ENCODE data around the gene JUN.
A peak's percentile ranks its signal among the peaks of the same experiment; 100 is the strongest.

JUN gene

DNA sequence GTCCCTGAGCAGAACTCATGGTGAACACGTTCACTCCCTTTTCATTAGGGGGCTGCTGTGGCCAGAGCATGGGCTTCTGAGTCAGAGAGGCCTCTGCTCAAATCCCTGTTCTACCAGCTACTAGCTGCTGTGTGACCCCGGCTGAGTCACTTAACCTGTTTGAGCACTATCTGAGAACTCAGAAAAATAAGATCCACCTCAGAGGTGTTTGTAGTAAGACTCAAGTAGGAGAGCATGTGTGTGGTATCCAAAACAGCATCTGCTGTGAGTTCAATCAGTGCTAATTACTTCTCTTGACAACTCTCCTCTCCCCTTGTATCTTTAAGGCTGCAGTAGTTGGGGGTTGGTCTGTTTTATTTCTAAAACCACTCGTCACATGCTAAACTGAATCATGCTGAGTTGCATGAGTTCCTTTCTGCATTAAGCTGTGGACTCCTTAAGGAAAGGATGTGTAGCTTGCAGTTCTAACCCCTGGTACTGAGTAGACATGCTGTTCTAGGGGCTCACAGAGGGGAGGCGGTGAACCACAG is 39.7 kb upstream of the JUN start:
- no peak overlapping the region for H3K4me3 ChIP-seq (replicated peaks; ENCODE audit: low read depth, low read length)
- peak; percentile 62 for DNase-seq (ENCODE audit: extremely low read depth, low read depth)
- TF ChIP-seq, protein P1, sequence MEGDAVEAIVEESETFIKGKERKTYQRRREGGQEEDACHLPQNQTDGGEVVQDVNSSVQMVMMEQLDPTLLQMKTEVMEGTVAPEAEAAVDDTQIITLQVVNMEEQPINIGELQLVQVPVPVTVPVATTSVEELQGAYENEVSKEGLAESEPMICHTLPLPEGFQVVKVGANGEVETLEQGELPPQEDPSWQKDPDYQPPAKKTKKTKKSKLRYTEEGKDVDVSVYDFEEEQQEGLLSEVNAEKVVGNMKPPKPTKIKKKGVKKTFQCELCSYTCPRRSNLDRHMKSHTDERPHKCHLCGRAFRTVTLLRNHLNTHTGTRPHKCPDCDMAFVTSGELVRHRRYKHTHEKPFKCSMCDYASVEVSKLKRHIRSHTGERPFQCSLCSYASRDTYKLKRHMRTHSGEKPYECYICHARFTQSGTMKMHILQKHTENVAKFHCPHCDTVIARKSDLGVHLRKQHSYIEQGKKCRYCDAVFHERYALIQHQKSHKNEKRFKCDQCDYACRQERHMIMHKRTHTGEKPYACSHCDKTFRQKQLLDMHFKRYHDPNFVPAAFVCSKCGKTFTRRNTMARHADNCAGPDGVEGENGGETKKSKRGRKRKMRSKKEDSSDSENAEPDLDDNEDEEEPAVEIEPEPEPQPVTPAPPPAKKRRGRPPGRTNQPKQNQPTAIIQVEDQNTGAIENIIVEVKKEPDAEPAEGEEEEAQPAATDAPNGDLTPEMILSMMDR (IDR thresholded peaks at IDR 0.05; ENCODE audit: low read depth, low read length, missing control alignments) = peak; percentile 10

DNA sequence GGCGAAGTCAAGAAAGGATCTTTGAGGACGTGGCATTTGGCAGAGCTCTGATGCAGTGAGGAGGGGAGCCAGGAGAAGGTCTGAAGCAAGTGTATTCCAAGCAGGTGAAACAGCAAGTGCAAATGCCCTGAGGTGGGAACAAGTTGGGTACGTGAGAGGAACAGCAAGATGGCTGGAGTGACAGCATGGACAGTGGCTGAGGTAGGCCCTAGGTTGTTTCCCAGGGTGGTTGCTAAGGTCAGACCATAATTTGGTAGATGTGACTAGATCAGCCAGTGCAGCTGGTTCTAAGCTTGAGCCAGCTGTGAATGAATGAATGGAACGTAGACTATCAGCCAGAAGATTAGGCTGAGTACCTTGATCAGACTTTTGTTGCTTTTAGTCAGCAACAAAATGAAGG is 37.5 kb upstream of the JUN start:
- no peak for DNase-seq (ENCODE audit: extremely low read depth, low read depth)
- H3K4me3 ChIP-seq (replicated peaks; ENCODE audit: low read depth, low read length) = no peak overlapping the region
- TF ChIP-seq, protein P1 (IDR thresholded peaks at IDR 0.05; ENCODE audit: low read depth, low read length, missing control alignments) = no peak

- no peak for DNase-seq (ENCODE audit: extremely low read depth, low read depth)
Observed at GRCh38 chr1:58818976-58819375, 35.1 kb upstream of the JUN start.

DNA sequence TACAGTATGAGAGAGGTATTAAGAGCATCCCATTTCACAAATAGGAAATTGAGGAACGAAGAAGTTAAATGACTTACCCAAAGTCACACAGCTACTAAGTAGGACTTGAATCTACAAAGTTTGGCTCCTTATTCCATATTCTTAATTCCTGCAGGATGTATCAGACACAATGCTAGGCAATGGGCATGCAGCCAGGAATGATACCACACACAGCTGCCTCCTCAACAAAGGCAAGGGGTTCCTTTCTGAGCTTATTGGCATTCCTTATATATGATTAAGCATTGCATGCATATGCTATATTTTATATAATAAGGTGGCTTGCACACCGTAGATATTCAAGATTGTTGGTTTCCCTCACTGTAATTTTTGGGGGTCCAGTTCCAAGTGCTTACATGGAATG is 34.2 kb upstream of the JUN start:
- peak; percentile 65 for DNase-seq (ENCODE audit: extremely low read depth, low read depth)
- TF ChIP-seq, protein P1 (IDR thresholded peaks at IDR 0.05; ENCODE audit: low read depth, low read length, missing control alignments) = no peak

More at GRCh38 chr1:58818976-58819375, 35.1 kb upstream of the JUN start:
- TF ChIP-seq, protein P1 (IDR thresholded peaks at IDR 0.05; ENCODE audit: low read depth, low read length, missing control alignments) = no peak
- H3K4me3 ChIP-seq (replicated peaks; ENCODE audit: low read depth, low read length) = no peak overlapping the region

DNA sequence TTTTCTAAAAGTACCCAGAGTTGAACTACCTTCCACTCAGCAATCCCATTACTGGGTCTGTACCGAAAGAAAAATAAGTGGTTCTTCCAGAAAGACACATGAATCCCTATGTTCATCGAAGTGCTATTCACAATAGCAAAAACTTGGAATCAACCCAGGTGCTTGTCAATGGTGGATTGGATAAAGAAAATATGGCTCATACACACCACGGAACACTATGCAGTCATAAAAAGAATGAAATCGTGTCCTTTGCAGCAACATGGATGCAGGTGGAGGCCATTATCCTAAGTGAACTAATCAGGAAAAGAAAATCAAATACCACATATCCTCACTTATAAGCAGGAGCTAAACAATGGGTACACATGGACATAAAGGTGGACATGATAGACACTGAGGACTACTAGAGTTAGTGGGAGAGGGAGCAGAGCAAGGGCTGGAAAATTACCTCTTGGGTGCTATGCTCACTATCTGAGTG is 32.9 kb upstream of the JUN start:
- DNase-seq (ENCODE audit: extremely low read depth, low read depth) = no peak
- TF ChIP-seq, protein P1 (IDR thresholded peaks at IDR 0.05; ENCODE audit: low read depth, low read length, missing control alignments) = no peak
- peak overlapping the region; percentile 51 for H3K4me3 ChIP-seq (replicated peaks; ENCODE audit: low read depth, low read length)

More for the DNA sequence above, 34.2 kb upstream of the JUN start:
- no peak overlapping the region for H3K4me3 ChIP-seq (replicated peaks; ENCODE audit: low read depth, low read length)

DNA sequence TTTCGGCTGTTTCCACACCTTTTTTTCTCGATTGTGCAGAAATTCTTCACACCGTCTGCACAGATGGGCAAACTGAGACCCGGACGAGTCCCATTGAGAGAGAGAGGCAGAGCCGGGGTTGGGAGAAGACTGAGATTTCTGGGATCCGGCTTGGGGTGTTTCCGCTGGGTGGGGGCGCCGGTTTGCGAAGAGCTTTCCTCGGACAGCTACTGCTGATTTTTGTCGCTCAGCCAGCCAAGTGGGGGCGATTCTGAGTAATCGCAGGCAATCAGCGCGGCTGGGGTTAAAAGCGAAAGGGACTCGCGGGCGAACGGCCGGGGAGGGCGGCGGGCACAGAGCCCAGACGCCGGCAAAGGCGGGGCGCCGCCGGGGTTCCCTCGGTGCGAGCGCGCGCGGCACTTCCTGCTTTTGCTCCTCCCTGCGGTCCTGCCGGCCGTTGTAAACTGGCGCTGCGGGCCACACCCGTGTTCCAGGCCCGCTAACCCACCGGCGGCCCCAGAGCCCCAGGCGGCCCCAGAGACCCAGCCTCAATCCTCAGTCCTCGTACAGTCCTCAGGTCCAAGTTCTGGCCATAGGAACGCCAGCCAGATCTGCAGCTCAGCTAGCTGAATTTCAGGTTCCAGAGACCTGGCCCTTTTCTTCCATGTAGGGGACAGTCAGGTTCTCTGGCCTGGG is 32.4 kb upstream of the JUN start:
- TF ChIP-seq, protein P1 (IDR thresholded peaks at IDR 0.05; ENCODE audit: low read depth, low read length, missing control alignments) = no peak
- peak; percentile 40 for DNase-seq (ENCODE audit: extremely low read depth, low read depth)
- H3K4me3 ChIP-seq (replicated peaks; ENCODE audit: low read depth, low read length) = peak overlapping the region; percentile 51

All from HFF-Myc (cell line).